GM10248 (cell line): ENCODE data around the gene MAP3K2.

Experiments
- CTCF ChIA-PET: fragments of 300-600 bp; sonication (Branson Sonifier 250); formaldehyde crosslinking; extraction: SDS; loops from one replicate; lab custom pipeline; 2021; ENCODE audit warnings: antibody characterized with exemption; lab: Yijun Ruan, JAX
- POLR2A ChIA-PET: fragments of 350-650 bp; sonication (Branson Sonifier 250); formaldehyde crosslinking; extraction: SDS; loops from one replicate; lab custom pipeline; 2020; ENCODE audit warnings: antibody characterized with exemption; lab: Yijun Ruan, JAX
- DNase-seq: peaks from one replicate; pipeline ENCODE4 v3.0.0; 2012; ENCODE audit errors: extremely low spot score
- TF ChIP-seq, protein P1 (sequence below): IDR thresholded peaks from 2 replicates; pipeline ENCODE4 v1.5.1; 2012; ENCODE audit warnings: mild to moderate bottlenecking, low read depth; ENCODE audit errors: extremely low read depth, missing control alignments, control extremely low read depth

The MAP3K2 gene

DNA sequence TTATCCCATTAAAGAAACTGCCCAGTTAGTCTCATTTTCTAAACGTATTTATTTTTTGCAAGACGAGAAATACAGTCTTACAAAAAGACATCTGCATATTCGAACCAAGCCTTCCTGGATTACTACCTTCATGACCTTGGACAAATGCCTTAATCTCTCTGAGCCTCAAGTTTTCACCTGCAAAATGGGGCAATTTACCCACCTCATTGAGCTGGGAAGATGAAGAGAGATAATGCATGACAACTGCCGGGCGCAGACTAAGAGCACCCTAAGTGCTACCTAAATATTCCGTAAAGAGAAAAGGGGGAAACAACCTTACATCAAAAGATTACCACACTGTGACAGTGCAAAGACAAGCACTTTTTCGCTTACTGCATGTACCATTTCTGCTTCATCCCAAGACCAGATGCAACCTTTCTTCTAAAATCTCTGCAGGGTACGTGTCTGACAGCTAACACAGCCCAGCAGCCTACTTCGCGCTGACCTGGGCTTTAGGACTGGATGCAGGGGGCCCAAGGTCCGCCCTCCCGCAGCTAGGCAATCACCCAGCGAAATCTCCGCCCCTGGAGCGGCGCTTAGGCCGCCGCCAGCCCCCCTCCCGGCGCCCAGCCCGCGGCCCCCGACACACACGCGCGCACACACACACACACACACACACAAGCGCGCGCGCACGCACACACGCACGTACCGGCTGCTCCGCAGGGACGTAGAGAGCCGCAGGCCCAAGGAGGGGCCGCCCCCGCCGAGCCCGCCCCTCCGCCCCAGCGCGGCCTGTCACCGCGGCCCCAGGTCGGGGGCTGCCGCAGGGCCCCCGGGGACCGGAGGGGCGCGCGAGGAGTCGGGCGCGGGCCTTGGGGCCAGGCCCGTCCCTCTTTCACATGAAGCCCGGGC is 766 bp downstream of the MAP3K2 start:
- ChIA-PET POLR2A (interaction anchor here (0.5 to 0.6 kb wide), 2 partner anchors 8 to 27 kb away, joined by 3 read pairs; no protein-coding TSS in a partner anchor), CTCF (interaction anchor here (1.2 to 1.3 kb wide), 2 partner anchors 21 to 31 kb away, joined by 3 read pairs; no protein-coding TSS in a partner anchor)
- TF ChIP-seq, protein P1, sequence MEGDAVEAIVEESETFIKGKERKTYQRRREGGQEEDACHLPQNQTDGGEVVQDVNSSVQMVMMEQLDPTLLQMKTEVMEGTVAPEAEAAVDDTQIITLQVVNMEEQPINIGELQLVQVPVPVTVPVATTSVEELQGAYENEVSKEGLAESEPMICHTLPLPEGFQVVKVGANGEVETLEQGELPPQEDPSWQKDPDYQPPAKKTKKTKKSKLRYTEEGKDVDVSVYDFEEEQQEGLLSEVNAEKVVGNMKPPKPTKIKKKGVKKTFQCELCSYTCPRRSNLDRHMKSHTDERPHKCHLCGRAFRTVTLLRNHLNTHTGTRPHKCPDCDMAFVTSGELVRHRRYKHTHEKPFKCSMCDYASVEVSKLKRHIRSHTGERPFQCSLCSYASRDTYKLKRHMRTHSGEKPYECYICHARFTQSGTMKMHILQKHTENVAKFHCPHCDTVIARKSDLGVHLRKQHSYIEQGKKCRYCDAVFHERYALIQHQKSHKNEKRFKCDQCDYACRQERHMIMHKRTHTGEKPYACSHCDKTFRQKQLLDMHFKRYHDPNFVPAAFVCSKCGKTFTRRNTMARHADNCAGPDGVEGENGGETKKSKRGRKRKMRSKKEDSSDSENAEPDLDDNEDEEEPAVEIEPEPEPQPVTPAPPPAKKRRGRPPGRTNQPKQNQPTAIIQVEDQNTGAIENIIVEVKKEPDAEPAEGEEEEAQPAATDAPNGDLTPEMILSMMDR: no peak
- DNase-seq: peak; percentile 83

DNA sequence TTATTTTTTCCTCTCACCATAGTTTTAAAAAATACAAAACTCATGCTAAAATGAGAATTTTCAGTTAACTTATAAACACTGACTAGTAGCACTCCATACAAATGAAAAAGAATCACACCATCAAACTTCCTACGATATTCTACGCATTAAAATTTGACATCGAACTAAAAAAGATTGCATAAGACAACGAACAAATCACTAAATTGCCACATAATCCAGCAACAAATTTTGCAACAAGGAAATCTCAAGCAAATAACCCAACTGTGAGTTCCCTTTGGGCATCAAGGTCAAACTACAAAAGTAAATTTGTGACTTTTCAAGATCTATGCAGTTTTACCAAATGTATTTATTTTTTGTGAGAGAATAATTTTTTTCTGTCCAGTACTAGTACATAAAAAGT is 1.5 kb downstream of the MAP3K2 start:
- DNase-seq: no peak
- TF ChIP-seq, protein P1: no peak
- ChIA-PET POLR2A (no interaction called here), CTCF (interaction anchor here (0.9 to 1.3 kb wide), 3 partner anchors 15 to 30 kb away, joined by 3 read pairs; no protein-coding TSS in a partner anchor)

- POLR2A ChIA-PET: no interaction called here
- CTCF ChIA-PET: interaction anchor here (0.8 kb wide), 1 partner anchor 9 kb away, joined by 3 read pairs; no protein-coding TSS in a partner anchor
- no peak for DNase-seq
- TF ChIP-seq, protein P1: no peak
Observed at GRCh38 chr2:127384529-127384928, 3.2 kb downstream of the MAP3K2 start.

- CTCF ChIA-PET: no interaction called here
- POLR2A ChIA-PET: no interaction called here
- no peak for DNase-seq
- TF ChIP-seq, protein P1: no peak
Observed at GRCh38 chr2:127382831-127383230, 4.9 kb downstream of the MAP3K2 start.

GRCh38 chr2:127381762-127382161 is 6.0 kb downstream of the MAP3K2 start:
- DNase-seq: no peak
- ChIA-PET POLR2A (no interaction called here), CTCF (interaction anchor here (1.0 kb wide), 1 partner anchor 16 kb away, joined by 3 read pairs; no protein-coding TSS in a partner anchor)
- TF ChIP-seq, protein P1: no peak

DNA sequence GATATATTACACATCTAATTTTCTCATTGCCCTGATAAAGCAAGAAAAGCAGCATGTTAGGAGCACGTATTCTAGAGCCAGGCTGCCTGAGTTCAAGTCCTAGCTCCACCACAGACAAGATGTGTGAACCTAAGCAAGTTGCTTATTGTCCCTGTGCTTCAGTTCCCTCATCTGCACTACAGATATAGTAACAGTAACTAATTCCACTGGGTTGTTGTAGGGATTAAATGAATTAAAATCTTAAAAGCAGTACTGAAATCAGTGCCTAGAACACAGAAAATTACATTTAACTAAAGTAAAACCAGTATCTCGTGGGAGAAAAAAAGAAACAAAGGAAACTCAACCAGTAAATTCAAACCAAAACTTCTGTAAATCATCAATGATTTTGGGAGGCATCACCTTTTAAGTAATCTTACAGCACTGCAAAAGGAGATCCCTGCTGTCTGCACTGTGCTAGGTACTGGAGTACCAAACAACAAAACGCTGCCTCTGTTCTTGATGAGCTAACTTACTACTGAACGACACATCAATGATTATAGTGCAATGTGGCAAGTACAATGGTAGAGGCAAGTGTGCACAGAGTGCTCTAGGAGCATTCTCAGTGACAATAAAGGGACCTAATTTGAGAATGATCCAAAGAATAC is 7.9 kb downstream of the MAP3K2 start:
- CTCF ChIA-PET: interaction anchor here (1.0 to 2.1 kb wide), 8 partner anchors 9 to 67 kb away, joined by 3 to 8 read pairs (median 3); no protein-coding TSS in a partner anchor
- DNase-seq: no peak
- TF ChIP-seq, protein P1: no peak
- POLR2A ChIA-PET: no interaction called here
